ENCODE measurements around the gene TRIO.
A peak's percentile ranks its signal among the peaks of the same experiment; 100 is the strongest.

Gene TRIO

GRCh38 chr5:14246350-14247053 lies 103.4 kb downstream of the TRIO start:
- H3K4me1 ChIP-seq: peaks cover 36 to 56% (median 48%) of the 10 kb centered on the region in 10 experiments
- H3K4me2 ChIP-seq: peak overlapping the region in 1 of 11 experiments; percentile 19; a peak in 2 of 22 replicates

GRCh38 chr5:14247054-14247386 lies 103.9 kb downstream of the TRIO start:
- no peaks in the 10 kb centered on the region for H3K27me3 ChIP-seq
- no peak for TF ChIP-seq Cebpa-rat (IDR thresholded peaks at IDR 0.05)
- peak overlapping the region in 1 of 11 experiments; percentile 19; a peak in 2 of 22 replicates for H3K4me2 ChIP-seq
- peaks cover 0 to 7% (median 0%) of the 10 kb centered on the region in 11 experiments; a peak in 5 of 22 replicates for H3K36me3 ChIP-seq
- 0 out of 22 replicates have a peak, but pooled peaks cover 0 to 4% (median 0%) of the 10 kb centered on the region in 11 experiments for H3K9me3 ChIP-seq (replicated peaks in 1 of 11)
- no peak overlapping the region for H3K9ac ChIP-seq
- no peak overlapping the region for H3K27ac ChIP-seq
- peaks cover 89 to 100% (median 100%) of the 10 kb centered on the region in 11 experiments for H4K20me1 ChIP-seq
- H3K4me3 ChIP-seq: no peak overlapping the region
- peaks cover 41 to 61% (median 51%) of the 10 kb centered on the region in 10 experiments for H3K4me1 ChIP-seq

More at GRCh38 chr5:14246350-14247053, 103.4 kb downstream of the TRIO start:
- Histone ChIP-seq H3K4me3 (no peak overlapping the region), H3K27me3 (no peaks in the 10 kb centered on the region), H3K9me3 (replicated peaks in 1 of 11) (no peaks in the 10 kb centered on the region), H4K20me1 (peaks cover 89 to 100% (median 100%) of the 10 kb centered on the region in 11 experiments), H3K36me3 (peaks cover 0 to 7% (median 0%) of the 10 kb centered on the region in 11 experiments; a peak in 4 of 22 replicates), H3K27ac (peak overlapping the region in 1 of 11 experiments; percentile 20; a peak in 2 of 22 replicates), H3K9ac (no peak overlapping the region)
- TF ChIP-seq Cebpa-rat (IDR thresholded peaks at IDR 0.05): no peak

- H3K9me3 ChIP-seq (replicated peaks in 1 of 11): peaks cover 19 to 29% (median 23%) of the 10 kb centered on the region in 11 experiments
- H3K36me3 ChIP-seq: peaks cover 9 to 23% (median 18%) of the 10 kb centered on the region in 11 experiments; a peak in 21 of 22 replicates
- H3K4me3 ChIP-seq: no peak overlapping the region
- TF ChIP-seq Cebpa-rat (IDR thresholded peaks at IDR 0.05): no peak
- peak overlapping the region in 7 of 11 experiments; percentile 52 to 71 (median 64); a peak in 11 of 22 replicates for H3K27ac ChIP-seq
- H3K4me2 ChIP-seq: peak overlapping the region; percentile 62 to 92 (median 76); a peak in 21 of 22 replicates
- peaks cover 43 to 68% (median 55%) of the 10 kb centered on the region in 10 experiments for H3K4me1 ChIP-seq
- no peaks in the 10 kb centered on the region for H3K27me3 ChIP-seq
- peak overlapping the region in 1 of 11 experiments; percentile 59; a peak in 2 of 22 replicates for H3K9ac ChIP-seq
- peaks cover 72 to 92% (median 86%) of the 10 kb centered on the region in 11 experiments for H4K20me1 ChIP-seq
Observed at GRCh38 chr5:14249258-14250082, 106.3 kb downstream of the TRIO start.

- 0 out of 20 replicates have a peak overlapping the region, but pooled peaks of 1 of the 10 experiments have one; percentile 31 for H3K4me3 ChIP-seq
- peaks cover 16 to 31% (median 25%) of the 10 kb centered on the region in 11 experiments for H3K36me3 ChIP-seq
- TF ChIP-seq Cebpa-rat (IDR thresholded peaks at IDR 0.05): peak in 2 of 11 experiments; percentile 17 to 47; a peak in 1 of 22 replicates
- peaks cover 65 to 90% (median 79%) of the 10 kb centered on the region in 11 experiments for H4K20me1 ChIP-seq
- H3K27me3 ChIP-seq: no peaks in the 10 kb centered on the region
- peak overlapping the region; percentile 62 to 92 (median 76) for H3K4me2 ChIP-seq
- H3K9me3 ChIP-seq (replicated peaks in 1 of 11): peaks cover 26 to 36% (median 30%) of the 10 kb centered on the region in 11 experiments
- peak overlapping the region in 7 of 11 experiments; percentile 8 to 59 (median 37); a peak in 10 of 22 replicates for H3K9ac ChIP-seq
- peak overlapping the region in 9 of 11 experiments; percentile 36 to 71 (median 64); a peak in 17 of 22 replicates for H3K27ac ChIP-seq
- H3K4me1 ChIP-seq: peaks cover 38 to 68% (median 55%) of the 10 kb centered on the region in 10 experiments
Observed at GRCh38 chr5:14250084-14250695, 107.0 kb downstream of the TRIO start.

- TF ChIP-seq Cebpa-rat (IDR thresholded peaks at IDR 0.05): no peak
- Histone ChIP-seq H4K20me1 (peaks cover 59 to 90% (median 72%) of the 10 kb centered on the region in 11 experiments), H3K27me3 (no peaks in the 10 kb centered on the region), H3K27ac (peak overlapping the region in 10 of 11 experiments; percentile 4 to 71 (median 63); a peak in 18 of 22 replicates), H3K4me3 (peak overlapping the region in 5 of 10 experiments; percentile 26 to 48 (median 37); a peak in 8 of 20 replicates), H3K36me3 (peaks cover 25 to 39% (median 34%) of the 10 kb centered on the region in 11 experiments), H3K4me2 (peak overlapping the region; percentile 62 to 92 (median 76)), H3K4me1 (peaks cover 38 to 68% (median 55%) of the 10 kb centered on the region in 10 experiments), H3K9ac (peak overlapping the region in 8 of 11 experiments; percentile 8 to 59 (median 37); a peak in 14 of 22 replicates), H3K9me3 (replicated peaks in 1 of 11) (peaks cover 35 to 44% (median 39%) of the 10 kb centered on the region in 11 experiments)
Observed at GRCh38 chr5:14250748-14251701, 107.9 kb downstream of the TRIO start.

- Histone ChIP-seq H3K9ac (peak overlapping the region in 7 of 11 experiments; percentile 8 to 59 (median 37); a peak in 10 of 22 replicates), H3K9me3 (replicated peaks in 1 of 11) (peaks cover 40 to 51% (median 46%) of the 10 kb centered on the region in 11 experiments), H3K4me2 (peak overlapping the region in 10 of 11 experiments; percentile 62 to 92 (median 78); a peak in 18 of 22 replicates), H3K4me3 (peak overlapping the region in 5 of 10 experiments; percentile 26 to 48 (median 37); a peak in 5 of 20 replicates), H3K27ac (peak overlapping the region in 9 of 11 experiments; percentile 36 to 71 (median 64); a peak in 17 of 22 replicates), H4K20me1 (peaks cover 58 to 90% (median 72%) of the 10 kb centered on the region in 11 experiments), H3K36me3 (peaks cover 29 to 46% (median 39%) of the 10 kb centered on the region in 11 experiments), H3K4me1 (peaks cover 37 to 69% (median 56%) of the 10 kb centered on the region in 10 experiments), H3K27me3 (no peaks in the 10 kb centered on the region)
- no peak for TF ChIP-seq Cebpa-rat (IDR thresholded peaks at IDR 0.05)
Observed at GRCh38 chr5:14251733-14252132, 108.6 kb downstream of the TRIO start.

GRCh38 chr5:14252793-14253192 lies 109.7 kb downstream of the TRIO start:
- TF ChIP-seq Cebpa-rat (IDR thresholded peaks at IDR 0.05): no peak
- Histone ChIP-seq H3K4me3 (no peak overlapping the region; a peak in 1 of 20 replicates), H3K4me1 (peaks cover 38 to 69% (median 63%) of the 10 kb centered on the region in 10 experiments), H3K9me3 (replicated peaks in 1 of 11) (peaks cover 40 to 55% (median 49%) of the 10 kb centered on the region in 11 experiments), H3K27ac (no peak overlapping the region), H3K36me3 (peaks cover 29 to 51% (median 39%) of the 10 kb centered on the region in 11 experiments), H3K4me2 (peak overlapping the region in 8 of 11 experiments; percentile 70 to 92 (median 82); a peak in 9 of 22 replicates), H4K20me1 (peaks cover 57 to 90% (median 72%) of the 10 kb centered on the region in 11 experiments), H3K27me3 (no peaks in the 10 kb centered on the region), H3K9ac (no peak overlapping the region)

Data from BLaER1 treated with 17β-estradiol and CSF1 and Interleukin-3, amounts not matched to agents 10 nM and 100 nM (cell line).